HK-2 (cell line): ENCODE results near the gene HIBCH.
"Not testable (repeated sequence)": the region's sequence is repeated elsewhere in the genome, so short reads cannot be mapped to it uniquely, and the experiment has no call there.

ENCODE experiments used
- DNase-seq: peaks from one replicate; pipeline ENCODE4 v3.0.0-alpha.2; 2018; ENCODE audit not compliant: unreplicated experiment

The HIBCH gene

DNA sequence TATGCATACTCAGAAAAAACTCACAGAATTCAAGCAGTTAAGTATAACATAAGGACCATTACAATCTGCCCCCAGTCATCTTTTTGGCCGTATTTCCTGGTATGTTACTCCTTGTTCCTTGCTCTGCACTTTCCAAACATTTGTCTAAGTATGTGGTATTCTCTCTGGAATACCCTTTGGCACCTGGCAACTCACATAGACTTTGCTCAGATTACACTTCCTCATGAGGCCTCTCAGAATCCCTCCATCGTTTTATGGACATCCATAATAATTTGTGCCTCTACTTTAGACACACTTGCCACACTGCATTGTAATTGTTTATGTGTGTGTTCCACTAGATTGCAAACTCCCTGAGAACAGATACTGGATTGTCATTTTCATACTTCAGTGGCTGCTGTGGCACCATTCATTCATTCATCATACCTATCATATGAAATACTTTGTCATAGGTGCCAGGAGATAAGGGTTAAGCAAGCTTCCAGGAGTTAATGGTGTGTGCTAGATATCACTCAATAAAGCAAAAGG lies 84.0 kb downstream of the HIBCH start:
- no peak for DNase-seq

DNA sequence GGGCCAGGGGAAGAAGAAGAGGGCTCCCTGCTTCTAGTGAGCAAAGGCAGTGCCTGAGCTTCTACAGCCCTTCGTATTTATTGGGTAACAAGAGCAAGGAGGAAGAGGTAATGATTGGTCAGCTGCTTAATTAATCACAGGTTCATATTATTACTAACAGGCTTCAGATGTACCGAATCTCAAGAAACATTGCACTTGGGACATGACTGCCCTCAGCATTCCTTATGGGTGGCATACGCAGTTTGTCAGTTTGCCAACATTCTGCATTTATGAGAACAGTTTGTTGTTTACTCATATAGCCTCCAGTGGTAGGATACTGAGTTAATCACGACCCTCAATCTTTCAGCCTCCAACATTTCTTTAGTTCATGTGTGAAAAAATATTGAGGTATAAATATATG lies 84.5 kb downstream of the HIBCH start:
- no peak for DNase-seq

DNA sequence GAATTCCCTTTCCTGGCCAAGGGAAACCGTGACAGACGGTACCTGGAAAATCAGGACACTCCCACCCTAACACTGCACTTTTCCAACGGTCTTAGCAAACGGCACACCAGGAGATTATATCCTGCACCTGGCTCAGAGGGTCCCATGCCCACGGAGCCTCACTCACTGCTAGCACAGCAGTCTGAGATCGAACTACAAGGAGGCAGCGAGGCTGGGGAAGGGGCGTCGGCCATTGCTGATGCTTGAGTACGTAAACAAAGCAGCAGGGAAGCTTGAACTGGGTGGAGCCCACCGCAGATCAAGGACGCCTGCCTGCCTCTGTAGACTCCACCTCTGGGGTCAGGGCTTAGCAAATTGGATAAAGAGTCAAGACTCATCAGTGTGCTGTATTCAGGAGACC lies 95.6 kb downstream of the HIBCH start:
- not testable (repeated sequence) for DNase-seq

DNA sequence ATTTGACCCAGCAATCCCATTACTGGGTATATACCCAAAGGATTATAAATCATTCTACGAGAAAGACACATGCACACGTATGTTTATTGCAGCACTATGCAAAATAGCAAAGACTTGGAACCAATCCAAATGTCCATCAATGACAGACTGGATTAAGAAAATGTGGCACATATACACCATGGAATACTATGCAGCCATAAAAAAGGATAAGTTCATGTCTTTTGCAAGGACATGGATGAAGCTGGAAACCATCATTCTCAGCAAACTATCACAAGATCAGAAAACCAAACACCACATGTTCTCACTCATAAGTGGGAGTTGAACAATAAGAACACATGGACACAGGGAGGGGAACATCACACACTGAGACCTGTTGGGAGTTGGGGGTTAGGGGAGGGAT lies 96.9 kb downstream of the HIBCH start:
- DNase-seq = not testable (repeated sequence)

DNA sequence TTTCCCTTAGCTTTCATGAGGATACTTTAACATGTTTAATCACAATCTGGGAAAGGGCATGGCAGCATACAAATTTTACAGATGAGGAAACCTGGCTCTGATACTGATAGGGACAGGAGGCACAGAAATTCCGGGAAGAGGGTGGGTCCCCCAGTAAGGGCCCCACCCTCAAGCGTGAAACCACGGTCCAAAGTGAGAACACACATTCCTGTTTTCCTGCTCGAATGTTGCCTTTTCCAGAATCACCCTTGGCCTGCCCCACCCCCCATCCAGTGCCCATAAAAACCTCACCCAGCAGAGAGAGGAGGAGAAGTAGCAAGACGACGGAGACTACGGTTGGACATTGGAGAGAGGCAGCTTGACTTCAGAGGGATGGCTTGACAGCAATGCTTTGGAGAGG lies 98.2 kb downstream of the HIBCH start:
- DNase-seq = no peak

DNA sequence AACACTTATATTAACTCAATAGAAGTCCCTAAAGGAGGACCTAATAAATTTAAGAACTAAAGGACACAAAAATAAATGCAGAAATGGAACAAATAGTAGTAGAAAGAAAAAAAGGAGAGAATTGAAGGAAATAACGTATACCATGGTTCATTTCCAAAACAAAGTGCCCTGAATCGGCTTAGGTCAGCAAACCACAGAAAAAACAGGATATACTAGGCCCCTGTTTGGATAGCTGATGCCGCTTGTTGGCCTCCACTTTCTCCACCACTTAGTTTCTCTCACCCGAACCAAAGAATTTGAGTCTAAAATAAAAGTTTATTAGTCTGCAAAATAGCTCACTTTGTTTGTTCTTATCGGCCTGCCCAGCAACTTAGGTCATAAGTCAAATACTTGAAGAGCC lies 100.4 kb downstream of the HIBCH start:
- no peak for DNase-seq

DNA sequence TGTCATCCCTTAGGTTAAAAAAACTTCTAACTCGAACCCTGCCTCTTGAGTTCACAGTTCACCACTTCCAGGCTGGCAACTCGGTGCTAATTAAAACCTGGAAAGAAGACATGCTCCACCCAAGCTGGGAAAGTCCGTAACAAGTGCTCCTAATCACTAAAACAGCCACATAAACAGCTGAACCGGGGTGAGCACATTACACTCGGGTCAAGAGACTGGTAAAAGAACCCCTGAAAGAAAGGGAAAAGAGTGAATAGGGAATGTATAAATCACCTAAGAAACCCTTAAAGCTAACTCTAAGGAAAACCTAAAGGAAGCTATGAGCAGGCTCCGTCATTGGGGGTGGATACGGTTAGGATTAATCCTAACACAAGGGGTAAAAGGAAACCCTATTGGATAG lies 102.0 kb downstream of the HIBCH start:
- DNase-seq = no peak

DNA sequence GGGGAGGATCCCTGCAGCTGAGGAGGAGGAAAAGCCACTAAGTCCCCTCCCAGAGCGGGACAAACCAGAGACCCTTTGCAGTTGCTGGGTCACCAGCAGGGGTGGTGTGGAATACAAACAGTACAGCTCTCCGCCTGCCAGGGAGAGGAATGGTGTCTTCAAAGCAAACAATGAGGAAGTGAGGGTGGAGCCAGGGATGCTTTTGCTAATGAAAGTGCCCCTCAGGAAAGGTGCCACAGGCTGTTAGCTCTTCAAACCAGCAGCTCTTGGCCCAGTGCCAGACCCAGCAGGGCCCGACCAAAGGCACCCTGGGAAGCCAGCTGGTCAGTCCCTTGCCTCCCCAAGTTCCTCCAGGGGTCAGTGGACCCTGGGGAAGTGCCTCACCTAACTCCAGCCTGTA lies 102.8 kb downstream of the HIBCH start:
- peak; percentile 23 for DNase-seq

DNA sequence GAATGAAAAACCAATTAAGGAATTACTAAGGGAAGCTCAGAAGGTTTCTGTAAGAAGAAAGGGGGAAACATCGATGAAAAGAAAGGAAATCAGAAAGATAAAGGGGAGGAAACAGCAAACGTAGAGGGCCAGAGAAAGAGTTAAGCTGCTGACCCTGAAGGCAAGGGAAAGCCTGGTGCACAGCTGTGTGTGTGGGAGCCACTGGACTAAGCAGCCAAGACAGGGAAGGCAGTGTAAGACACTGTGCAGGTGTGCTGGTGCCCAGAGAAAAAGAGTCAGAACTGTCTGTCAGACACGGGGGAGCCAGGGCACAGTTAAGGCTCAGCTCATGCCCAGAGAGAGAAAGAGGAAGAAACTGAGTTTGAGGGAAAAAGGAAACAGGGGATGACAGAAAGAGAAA lies 104.0 kb downstream of the HIBCH start:
- DNase-seq = no peak

DNA sequence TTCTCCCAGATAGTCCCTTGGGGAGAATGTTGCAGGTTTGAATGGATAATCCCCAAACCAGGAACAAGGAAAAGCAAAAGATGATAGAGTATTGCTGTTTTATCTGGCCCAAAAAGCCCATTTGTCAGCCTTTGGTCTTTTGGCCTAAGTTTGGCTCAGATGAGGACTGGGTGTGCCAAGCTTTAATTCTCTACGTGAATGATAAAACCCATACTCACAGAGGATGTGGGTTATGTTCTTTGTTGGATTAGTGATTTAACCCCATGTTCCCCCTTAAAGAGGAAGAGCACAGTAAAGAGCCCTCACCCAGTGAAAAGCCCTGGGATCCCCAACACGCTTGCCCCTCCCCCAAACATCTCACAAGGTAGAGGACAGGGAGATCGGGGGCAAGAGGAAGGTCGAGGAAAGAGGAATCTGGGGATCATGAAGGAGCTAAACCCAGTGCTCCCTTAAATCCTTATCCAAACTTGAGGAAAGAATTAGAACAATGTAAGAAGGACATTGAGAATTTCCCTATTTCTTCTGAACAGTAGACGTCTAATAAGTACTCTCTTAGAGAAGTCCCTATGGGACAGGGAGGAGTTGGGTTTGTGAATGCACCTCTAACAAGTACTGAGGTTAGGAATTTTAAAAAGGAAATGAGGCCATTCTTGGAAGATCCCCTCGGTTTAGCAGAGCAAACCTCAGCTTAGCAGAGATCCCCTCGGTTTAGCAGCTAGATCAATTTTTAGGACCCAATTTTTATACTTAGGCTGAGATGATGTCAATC lies 105.0 kb downstream of the HIBCH start:
- no peak for DNase-seq

DNA sequence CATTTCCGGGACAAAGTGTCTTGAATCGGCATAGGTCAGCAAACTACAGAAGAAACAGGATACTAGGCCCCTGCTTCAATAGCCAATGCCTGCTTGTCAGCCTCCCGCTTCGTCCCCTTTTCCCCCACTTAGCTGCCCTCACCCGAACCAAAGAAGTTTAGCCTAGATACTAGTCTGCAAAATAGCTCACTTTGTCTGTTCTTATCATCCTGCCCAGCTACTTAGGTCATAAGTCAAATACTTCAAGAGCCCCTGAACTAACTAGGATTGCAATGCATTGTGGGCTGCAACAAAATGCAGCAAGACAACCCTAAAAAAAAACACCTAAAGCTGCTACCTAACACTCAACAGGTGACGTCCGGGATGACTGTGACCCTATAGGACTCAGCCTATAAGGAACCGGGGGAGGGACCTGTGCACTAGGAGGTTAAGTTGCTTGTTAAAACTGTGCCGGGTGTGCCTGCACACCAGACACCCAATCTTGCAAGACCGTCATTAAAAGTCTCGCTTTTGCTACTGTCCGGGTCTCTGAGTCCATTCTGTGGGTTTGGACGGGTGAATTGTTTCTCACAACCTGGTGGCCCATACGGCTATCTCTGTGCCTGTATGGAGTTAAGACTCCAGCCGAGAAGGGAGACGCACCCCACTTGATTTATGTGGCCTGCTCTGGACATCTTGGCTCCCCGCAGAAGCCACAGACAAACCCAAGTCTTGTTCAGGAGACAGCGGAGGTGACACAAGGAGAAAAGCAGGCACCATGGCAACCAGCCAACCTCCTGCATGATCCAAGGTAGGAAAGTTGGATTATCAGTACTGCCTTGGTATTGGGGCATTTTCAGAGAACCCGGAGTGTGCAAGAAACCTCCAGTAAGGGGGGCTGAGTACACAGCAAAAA lies 105.9 kb downstream of the HIBCH start:
- no peak for DNase-seq

DNA sequence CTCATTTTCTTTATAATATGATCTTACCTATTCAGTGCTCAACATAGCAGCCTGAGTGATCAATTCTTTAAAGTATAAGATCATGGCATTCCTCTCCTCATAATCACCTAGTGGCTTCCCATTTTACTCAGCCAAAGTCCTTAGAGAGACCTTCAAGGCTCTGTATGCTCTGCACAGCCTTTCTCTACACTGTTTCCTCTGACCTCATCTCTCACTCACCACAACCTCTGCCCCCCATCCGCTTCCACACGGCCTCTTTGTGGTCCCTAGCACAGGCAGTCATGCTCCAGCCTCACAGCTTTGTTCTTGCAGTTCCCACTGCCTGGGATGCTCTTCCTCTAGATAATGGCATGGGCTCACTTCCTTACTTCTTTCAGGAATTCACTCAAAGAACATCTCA lies 109.2 kb downstream of the HIBCH start:
- DNase-seq = no peak

DNA sequence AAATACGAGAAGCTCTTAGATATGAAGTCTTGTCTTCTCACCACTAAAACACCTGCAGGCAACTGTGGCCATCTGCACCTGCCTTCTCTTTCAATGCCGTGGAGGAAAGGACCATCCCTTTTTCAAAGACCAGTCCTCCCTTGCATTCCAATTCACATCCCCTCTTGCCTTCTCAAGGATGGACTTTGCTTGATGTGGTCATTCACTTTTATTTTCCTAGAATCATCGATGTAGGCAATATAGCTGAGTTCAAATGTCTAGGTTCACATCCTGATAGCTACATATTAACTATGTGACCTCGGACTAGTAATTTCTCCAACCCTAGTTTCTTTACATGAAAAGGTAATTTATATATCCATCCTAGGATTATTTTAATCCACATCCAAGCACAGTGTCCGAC lies 110.1 kb downstream of the HIBCH start:
- DNase-seq = no peak

DNA sequence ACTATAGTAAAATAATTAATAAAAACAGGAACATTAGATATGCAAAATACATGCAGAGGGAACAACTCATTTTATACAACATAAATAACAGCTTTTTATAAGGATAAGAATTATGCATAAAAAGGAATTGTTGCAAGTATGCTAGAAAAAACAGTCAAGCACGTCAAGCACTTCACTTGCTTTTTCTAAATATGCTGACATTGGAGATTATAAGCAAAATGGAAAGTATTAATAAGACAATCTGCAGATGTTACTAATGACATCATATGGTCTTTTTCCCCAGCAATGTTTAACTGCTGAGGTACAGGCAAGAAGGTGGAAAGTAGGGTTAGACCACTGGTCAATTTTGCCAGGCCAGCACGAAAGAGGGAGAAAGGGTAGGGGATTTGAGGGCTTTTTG lies 111.7 kb downstream of the HIBCH start:
- no peak for DNase-seq

DNA sequence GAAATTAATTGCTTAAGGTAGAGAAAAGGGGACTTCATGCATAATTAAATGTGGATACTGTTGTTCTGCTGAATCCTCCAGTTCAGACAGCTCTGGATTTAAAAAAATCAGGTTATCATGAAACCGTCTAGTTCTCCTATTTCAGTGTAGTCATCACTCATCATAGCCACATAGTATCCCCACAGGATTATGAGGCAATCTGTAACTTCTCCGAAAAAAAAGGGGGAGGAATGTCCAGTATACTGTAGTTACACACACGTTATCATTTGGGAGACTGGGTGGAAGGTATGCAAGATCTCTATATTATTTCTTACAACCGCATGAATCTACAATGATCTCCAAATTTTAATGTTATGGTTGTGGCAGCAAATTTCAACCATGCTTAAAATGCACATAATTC lies 114.0 kb downstream of the HIBCH start:
- DNase-seq = no peak

DNA sequence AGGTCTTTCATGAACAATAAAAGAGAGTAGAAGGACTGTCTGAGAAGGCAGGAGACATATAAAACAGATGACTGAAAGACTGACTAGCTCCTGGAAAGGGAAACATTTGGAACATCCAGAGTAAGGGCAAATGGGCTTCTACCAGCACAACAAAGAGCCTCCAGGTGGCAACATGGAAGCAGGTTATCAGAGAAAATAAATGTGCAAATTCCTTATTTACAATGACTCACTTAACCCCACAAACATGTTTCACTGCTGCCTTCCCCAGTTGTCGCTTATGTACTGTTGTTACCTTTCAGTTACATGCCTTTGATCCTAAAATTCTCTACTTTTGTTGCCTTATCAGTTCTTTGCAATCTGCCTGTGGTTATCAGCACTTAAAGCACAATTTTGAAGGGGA lies 117.0 kb downstream of the HIBCH start:
- no peak for DNase-seq

DNA sequence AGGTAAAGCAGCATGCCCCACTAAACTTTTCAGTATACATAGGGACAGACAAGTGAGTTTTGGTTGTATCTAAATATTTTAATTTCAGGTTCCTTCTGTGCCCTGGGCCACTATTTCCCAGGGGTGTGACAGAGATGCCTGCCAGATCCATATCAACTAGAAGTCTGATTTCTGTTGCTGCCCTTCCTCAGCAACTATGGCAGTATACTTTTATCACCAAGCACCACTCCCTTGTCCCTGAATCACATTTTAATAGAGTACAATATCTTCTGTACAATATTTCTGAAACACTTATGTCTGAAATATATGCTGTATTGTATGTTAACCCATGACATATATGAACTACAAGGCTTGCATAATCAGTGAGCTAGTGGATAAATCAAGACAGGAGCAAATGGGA lies 117.6 kb downstream of the HIBCH start:
- DNase-seq = no peak

DNA sequence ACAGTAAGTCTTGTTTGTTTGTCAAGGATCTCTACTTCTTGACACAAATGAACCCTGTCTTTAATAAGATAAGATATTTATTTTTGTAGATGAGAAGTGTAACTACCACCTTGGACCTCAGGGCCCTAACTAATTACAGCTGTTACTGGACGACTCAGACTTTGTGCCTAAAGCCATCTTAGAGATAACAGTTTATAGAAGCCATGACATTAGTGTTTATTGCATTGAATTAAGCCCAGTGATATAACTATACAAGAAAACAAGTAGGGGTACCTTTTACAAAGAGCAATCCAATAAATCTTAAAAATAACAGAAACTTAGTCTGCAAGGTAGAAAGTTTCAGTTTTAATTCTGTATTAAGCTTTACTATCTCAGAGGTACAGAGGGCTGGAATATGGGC lies 119.0 kb downstream of the HIBCH start:
- no peak for DNase-seq

DNA sequence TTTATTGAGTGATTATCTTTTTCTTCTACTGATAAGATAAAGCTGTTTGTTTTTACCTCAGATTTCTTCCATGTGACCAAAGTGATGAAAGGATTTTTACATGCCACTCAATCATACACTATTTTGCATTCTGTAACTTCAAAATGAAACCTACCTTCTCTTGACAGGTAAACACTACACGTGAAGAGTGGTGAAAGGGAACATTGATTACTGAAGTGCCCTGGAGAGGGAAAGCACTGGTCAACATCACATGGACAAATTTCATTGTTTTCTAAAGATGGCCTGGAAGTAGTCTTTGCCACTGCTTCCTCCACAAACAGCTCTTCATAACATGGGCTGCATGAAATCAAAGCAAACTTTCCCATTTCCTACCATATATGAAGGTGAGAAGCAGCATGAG lies 120.1 kb downstream of the HIBCH start:
- no peak for DNase-seq

DNA sequence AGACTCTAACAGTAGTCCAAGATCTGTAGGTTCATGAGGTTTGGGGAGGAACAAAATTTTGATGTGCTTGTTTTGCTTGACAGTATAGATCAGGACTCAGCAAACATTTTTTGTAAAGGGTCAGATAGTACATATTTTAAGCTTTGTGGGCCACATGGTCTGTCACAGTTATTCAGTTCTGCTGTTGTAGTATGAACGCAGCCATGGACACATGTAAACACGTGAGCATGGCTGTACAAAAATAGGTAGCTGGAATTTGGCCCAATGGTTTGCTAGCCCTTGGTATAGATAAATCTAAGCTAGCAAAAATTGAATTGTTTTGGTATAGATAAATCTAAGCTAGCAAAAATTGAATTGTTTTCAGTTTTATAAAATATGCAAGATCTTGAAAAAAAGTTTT lies 120.5 kb downstream of the HIBCH start:
- no peak for DNase-seq

DNA sequence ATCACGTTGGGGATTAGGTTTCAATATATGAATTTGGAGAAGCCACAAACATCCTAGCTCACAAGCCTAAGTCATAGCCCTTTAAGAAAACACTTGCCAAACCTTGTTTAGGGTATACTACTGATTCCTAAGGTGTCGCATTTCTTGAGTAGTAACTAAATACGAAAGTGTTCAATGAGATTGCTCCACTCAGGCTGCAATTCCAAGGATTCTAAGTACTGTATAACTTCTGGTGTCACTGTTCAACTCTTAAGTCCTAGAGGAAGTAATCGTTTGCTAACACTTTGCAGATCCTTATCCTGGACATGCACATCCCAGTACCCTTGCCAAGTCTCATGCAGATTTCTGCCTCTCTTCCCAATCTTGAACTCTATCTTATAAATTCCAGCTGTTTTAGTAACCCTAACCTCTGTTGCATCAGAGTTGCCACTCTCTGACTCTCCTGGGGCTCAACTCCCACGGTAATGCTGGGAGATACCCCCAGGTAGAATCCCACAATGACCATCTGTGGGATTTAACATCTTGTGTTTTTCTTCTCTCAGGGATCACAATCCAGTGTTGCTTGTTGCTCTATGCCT lies 122.4 kb downstream of the HIBCH start:
- no peak for DNase-seq

DNA sequence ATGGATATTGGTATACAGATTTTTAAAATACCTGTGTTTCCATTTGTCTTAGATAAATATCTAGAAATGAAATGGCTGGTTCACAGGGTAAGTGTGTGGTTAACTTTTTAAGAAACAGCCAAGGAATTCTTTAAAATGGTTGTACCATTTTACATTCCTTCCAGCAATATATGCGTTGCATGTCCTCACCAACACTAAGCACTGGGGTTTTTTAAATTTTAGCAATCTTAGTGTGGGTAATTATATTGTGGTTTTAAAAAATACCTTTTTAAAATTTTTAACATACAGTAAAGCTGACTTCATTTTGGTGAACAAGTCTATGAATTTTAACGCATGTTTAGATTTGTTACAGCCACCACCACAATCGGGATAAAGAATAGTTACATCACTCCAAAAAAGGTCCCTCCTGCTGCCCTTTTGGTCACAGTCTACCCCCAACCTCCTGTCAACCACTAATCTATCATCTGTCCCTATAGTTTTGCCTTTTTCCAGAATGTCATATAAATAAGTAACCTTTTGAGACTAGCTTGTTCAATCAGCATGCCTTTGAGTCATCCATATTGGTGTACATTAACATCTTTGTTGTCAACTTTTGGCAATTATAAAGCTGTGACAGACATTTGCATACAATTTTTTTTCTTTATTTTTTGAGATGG lies 129.0 kb downstream of the HIBCH start:
- no peak for DNase-seq
